GM23248 (cell line): ENCODE data around the gene RANBP10. TPM values are rescaled to one million over a fixed set of nuclear protein-coding genes. Genes with fewer than 3 reads are reported as not detected.

Experiments
- DNase-seq: peaks from one replicate; pipeline ENCODE4 v3.0.0-alpha.2; 2015
- H2AFZ ChIP-seq: fragments of 200-600 bp; sonication (generic); 2 replicates; pipeline ENCODE4 v1.6.1; 2016; ENCODE audit warnings: antibody characterized with exemption
- H3F3A ChIP-seq: fragments of 200-600 bp; sonication (generic); 2 replicates; pipeline ENCODE4 v1.6.1; 2016; ENCODE audit warnings: mild to moderate bottlenecking, antibody characterized with exemption, mixed run types; ENCODE audit not compliant: insufficient read depth
- H3K27ac ChIP-seq: fragments of 200-600 bp; sonication (generic); 2 replicates; pipeline ENCODE4 v1.5.1; 2016; ENCODE audit warnings: mild to moderate bottlenecking
- H3K27me3 ChIP-seq: fragments of 200-600 bp; sonication (generic); replicated peaks from 2 replicates; pipeline ENCODE4 v1.6.1; 2016; ENCODE audit warnings: mild to moderate bottlenecking; ENCODE audit not compliant: insufficient read depth
- H3K36me3 ChIP-seq: fragments of 200-600 bp; sonication (generic); 2 replicates; pipeline ENCODE4 v1.6.1; 2016; ENCODE audit warnings: low read depth, mild to moderate bottlenecking
- H3K4me1 ChIP-seq: fragments of 200-600 bp; sonication (generic); 2 replicates; pipeline ENCODE4 v1.6.1; 2016; ENCODE audit warnings: mild to moderate bottlenecking; ENCODE audit not compliant: insufficient read depth
- H3K4me2 ChIP-seq: fragments of 200-600 bp; sonication (generic); one replicate; pipeline ENCODE4 v1.6.1; 2016; ENCODE audit warnings: mild to moderate bottlenecking; ENCODE audit not compliant: unreplicated experiment
- H3K4me3 ChIP-seq: fragments of 200-600 bp; sonication (generic); 2 replicates; pipeline ENCODE4 v1.5.1; 2016; ENCODE audit warnings: mild to moderate bottlenecking
- H3K79me2 ChIP-seq: fragments of 200-600 bp; sonication (generic); 2 replicates; pipeline ENCODE4 v1.6.1; 2016; ENCODE audit warnings: mild to moderate bottlenecking; ENCODE audit not compliant: insufficient read depth
- H3K9ac ChIP-seq: fragments of 200-600 bp; sonication (generic); 2 replicates; pipeline ENCODE4 v1.6.1; 2016; ENCODE audit warnings: mild to moderate bottlenecking
- H3K9me2 ChIP-seq: fragments of 200-600 bp; sonication (generic); 2 replicates; pipeline ENCODE4 v1.6.1; 2016; ENCODE audit warnings: mixed run types, mild to moderate bottlenecking, moderate library complexity; ENCODE audit not compliant: insufficient read depth
- H3K9me3 ChIP-seq: fragments of 200-600 bp; sonication (generic); one replicate; pipeline ENCODE4 v1.6.1; 2017; ENCODE audit warnings: low read depth
- H4K20me1 ChIP-seq: fragments of 200-600 bp; sonication (generic); 2 replicates; pipeline ENCODE4 v1.6.0; 2016; ENCODE audit not compliant: insufficient read depth
- EZH2 ChIP-seq: fragments of 200-600 bp; sonication (generic); IDR thresholded peaks from 2 replicates; pipeline ENCODE4 v1.6.1; 2018; ENCODE audit warnings: antibody characterized with exemption, mild to moderate bottlenecking; ENCODE audit not compliant: insufficient read depth, poor library complexity, severe bottlenecking
- EZH2phosphoT487 ChIP-seq: fragments of 200-600 bp; sonication (generic); IDR thresholded peaks from 2 replicates; pipeline ENCODE4 v1.6.1; 2018; ENCODE audit warnings: antibody characterized with exemption, moderate library complexity, mild to moderate bottlenecking, low read depth; ENCODE audit not compliant: insufficient read depth
- WGBS, 2 experiments: methylation state at CpG; one replicate each; pipeline ENCODE4 v1.1.6; 2015 to 2017; ENCODE audit warnings: low lambda C conversion rate in 2 of 2, low coverage in 1 of 2; ENCODE audit errors: missing lambda C conversion rate in 2 of 2; 5-methylcytosine and 5-hydroxymethylcytosine counted together
- in situ Hi-C: fragments of 300-500 bp; cut with MboI; formaldehyde crosslinking; loops from 2 replicates; pipeline ENCODE4 v1.15.0; 2020
- polyA plus RNA-seq: library from polyadenylated mRNA; unstranded; fragments of >200 nt; fragmentation: Nextera tagmentation; extraction: Ambion mirVana; gene quantifications from 2 replicates; pipeline ENCODE4 v1.2.1, GENCODE V29; 2016
- total RNA-seq: library from RNA; depleted of rRNA; stranded (reverse); fragments of >200 nt; shearing (Covaris generic); gene quantifications from 2 replicates; pipeline ENCODE4 v1.2.3, GENCODE V29; 2014

Gene RANBP10
- total and polyA plus RNA-seq, 2 experiments from 2014 or later: 2.4 to 5.8 TPM

DNA sequence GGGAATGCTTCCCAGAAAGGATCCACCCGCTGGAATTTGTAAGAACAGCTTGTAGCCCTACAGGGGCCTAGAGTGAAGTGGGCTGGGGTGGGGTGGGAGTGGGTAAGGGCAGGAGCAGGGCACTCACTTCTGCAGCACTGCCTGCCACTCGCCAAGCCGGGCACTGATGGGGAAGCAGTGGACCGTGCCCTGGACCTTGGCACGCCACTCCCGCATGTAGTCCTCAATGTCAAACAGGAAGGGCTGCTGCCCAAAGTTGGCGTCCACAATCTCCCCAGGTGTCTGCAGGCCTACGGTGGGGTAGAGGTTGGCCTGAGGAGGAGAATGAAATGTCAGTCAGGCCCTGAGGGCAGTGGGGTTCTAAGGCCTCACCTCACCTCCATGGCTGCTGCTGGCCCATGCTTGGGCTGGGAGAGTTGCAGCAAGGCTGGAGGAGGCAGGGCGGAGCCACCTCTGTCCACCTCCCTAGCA is 71.6 kb downstream of the RANBP10 start:
- Histone ChIP-seq H3K4me2 (no peak overlapping the region), H3K27me3 (no peaks in the 10 kb centered on the region), H3K9me3 (no peaks in the 10 kb centered on the region), H4K20me1 (no peaks in the 10 kb centered on the region), H3K36me3 (no peaks in the 10 kb centered on the region), H3F3A (no peaks in the 10 kb centered on the region), H2AFZ (no peak overlapping the region), H3K27ac (no peak overlapping the region), H3K79me2 (no peaks in the 10 kb centered on the region), H3K9me2 (no peaks in the 10 kb centered on the region), H3K4me3 (no peak overlapping the region), H3K4me1 (no peaks in the 10 kb centered on the region), H3K9ac (no peak overlapping the region)
- WGBS, 2 experiments: 85 to 89% methylated on average over 9 of the region's 9 CpGs
- in situ Hi-C loops: no loop called here
- TF ChIP-seq EZH2phosphoT487 (no peak), EZH2 (no peak)
- DNase-seq: no peak

DNA sequence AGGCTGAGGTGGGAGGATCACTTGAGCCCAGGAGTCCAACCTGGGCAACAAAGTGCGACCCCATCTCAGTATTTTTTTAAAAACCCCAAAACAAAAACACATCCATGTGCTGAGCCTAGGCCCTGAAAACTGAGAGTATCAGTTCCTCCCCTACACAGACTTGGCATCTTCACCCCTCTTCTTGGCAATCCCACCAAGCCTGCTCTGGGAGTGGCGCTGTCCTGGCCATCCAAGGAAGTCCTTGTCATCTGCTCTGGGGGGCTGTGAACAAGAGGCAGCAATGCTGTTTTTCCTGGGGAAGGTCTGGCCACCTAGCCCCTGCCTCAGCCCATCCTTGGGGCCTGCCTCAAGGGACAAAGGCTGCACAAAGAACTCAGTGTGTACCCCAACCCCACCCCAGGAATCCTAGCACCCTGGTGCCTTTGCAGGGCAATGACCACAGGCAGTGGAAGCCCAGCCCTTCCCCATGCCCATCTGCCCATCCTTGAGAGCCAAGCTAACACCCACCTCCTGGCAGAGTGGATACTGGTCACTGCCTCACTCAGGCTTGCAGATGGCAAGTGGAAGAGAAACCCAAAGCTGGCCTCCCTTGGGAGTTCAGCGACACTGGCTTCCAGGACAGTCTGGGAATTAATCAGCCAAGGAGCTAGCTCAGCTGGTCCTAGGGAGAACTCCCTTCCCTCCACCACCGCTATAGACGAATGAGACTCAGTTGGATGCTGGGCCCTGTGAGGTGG is 72.5 kb downstream of the RANBP10 start:
- Histone ChIP-seq H3F3A (no peaks in the 10 kb centered on the region), H3K9me3 (no peaks in the 10 kb centered on the region), H3K36me3 (no peaks in the 10 kb centered on the region), H3K9me2 (no peaks in the 10 kb centered on the region), H4K20me1 (no peaks in the 10 kb centered on the region), H3K4me1 (no peaks in the 10 kb centered on the region), H3K9ac (no peak overlapping the region), H3K27ac (no peak overlapping the region), H3K79me2 (no peaks in the 10 kb centered on the region), H2AFZ (no peak overlapping the region), H3K4me3 (no peak overlapping the region), H3K27me3 (no peaks in the 10 kb centered on the region), H3K4me2 (no peak overlapping the region)
- in situ Hi-C loops: no loop called here
- no peak for DNase-seq
- TF ChIP-seq EZH2phosphoT487: no peak
- TF ChIP-seq EZH2: no peak
- 81 to 89% methylated on average over 5 of the region's 5 CpGs for WGBS, 2 experiments

DNA sequence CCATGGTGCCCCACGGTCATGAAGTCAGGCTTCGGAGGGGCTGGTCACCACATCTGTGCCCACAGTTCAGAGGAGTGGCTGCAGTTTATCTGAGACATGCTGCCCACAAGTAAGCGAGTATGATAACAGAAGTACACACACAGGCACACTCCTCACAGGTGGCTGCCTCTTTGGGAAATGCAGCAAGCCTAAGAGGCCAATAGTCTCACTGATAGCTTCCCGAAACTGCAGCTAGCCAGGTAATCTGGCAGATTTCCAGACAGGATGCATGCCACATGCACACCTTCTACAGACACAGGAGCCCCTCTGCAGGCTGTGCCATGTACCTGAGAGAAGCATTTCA is 74.6 kb downstream of the RANBP10 start:
- 79 to 81% methylated on average over 4 of the region's 4 CpGs for WGBS, 2 experiments
- H3F3A ChIP-seq: no peaks in the 10 kb centered on the region
- no peak overlapping the region for H3K9ac ChIP-seq
- H3K4me1 ChIP-seq: no peaks in the 10 kb centered on the region
- no peak for DNase-seq
- no peak overlapping the region for H3K27ac ChIP-seq
- H2AFZ ChIP-seq: no peak overlapping the region
- in situ Hi-C loops: no loop called here
- H3K9me2 ChIP-seq: no peaks in the 10 kb centered on the region
- no peaks in the 10 kb centered on the region for H3K27me3 ChIP-seq
- H4K20me1 ChIP-seq: no peaks in the 10 kb centered on the region
- H3K4me2 ChIP-seq: no peak overlapping the region
- H3K79me2 ChIP-seq: no peaks in the 10 kb centered on the region
- TF ChIP-seq EZH2phosphoT487: no peak
- TF ChIP-seq EZH2: no peak
- H3K4me3 ChIP-seq: no peak overlapping the region
- H3K36me3 ChIP-seq: no peaks in the 10 kb centered on the region
- no peaks in the 10 kb centered on the region for H3K9me3 ChIP-seq

DNA sequence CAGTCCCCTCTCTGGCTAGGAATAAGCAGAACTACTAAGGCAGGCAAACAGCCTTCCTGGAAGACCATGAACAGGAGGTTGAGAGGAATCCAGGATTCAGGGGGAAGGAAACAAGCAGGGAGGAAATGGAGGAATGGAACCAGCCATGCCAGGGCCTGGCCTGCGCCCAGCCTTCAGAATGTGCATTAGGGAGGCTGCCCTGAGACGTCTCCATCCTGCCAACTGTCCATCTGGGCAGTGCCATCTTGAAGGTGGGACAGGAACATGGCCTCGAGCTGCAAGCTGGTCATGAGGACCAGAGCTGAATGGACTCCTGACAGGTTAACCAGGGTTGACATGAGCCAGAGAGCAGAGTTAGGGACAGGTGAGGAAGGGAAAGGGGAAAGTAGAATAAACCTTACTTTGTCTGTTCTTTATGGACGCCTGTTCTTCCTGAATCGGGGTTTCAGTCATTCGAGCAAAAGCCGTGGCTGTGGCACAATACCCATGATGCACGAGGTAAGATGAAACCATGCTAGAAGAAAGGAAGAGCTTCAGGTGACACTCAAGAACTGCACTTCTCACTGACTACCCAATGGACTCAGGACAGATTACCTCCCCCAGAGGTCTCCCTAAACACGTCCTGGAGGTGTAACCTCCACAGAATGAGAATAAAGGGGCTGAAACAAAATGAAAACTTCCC is 75.1 kb downstream of the RANBP10 start:
- H3K9me2 ChIP-seq: no peaks in the 10 kb centered on the region
- no peak for DNase-seq
- no peak for TF ChIP-seq EZH2phosphoT487
- H3F3A ChIP-seq: no peaks in the 10 kb centered on the region
- no peaks in the 10 kb centered on the region for H3K9me3 ChIP-seq
- H3K4me2 ChIP-seq: no peak overlapping the region
- no peak overlapping the region for H2AFZ ChIP-seq
- no peaks in the 10 kb centered on the region for H3K27me3 ChIP-seq
- in situ Hi-C loops: no loop called here
- no peaks in the 10 kb centered on the region for H3K36me3 ChIP-seq
- H3K4me3 ChIP-seq: no peak overlapping the region
- no peak overlapping the region for H3K9ac ChIP-seq
- no peaks in the 10 kb centered on the region for H3K79me2 ChIP-seq
- 93 to 97% methylated on average over 9 of the region's 9 CpGs for WGBS, 2 experiments
- no peaks in the 10 kb centered on the region for H4K20me1 ChIP-seq
- H3K27ac ChIP-seq: no peak overlapping the region
- H3K4me1 ChIP-seq: no peaks in the 10 kb centered on the region
